Mucosa of gallbladder (tissue), 1 donor: ENCODE measurements around the gene AGR2. TPM values are rescaled to one million over a fixed set of nuclear protein-coding genes. Genes with fewer than 3 reads are reported as not detected.
A peak's percentile ranks its signal among the peaks of the same experiment; 100 is the strongest.

Experiments used
- DNase-seq: peaks from one replicate; pipeline ENCODE4 v3.0.0-alpha.2; 2020; ENCODE audit warnings: low spot score
- total RNA-seq: library from RNA; stranded (reverse); gene quantifications from one replicate; pipeline ENCODE4 v1.2.1, GENCODE V29; 2021
- donor health status: DM: no; HTN: no; CAD: no.

Gene AGR2
- total RNA-seq, 1 donor from 2014 or later, result 979 TPM

DNA sequence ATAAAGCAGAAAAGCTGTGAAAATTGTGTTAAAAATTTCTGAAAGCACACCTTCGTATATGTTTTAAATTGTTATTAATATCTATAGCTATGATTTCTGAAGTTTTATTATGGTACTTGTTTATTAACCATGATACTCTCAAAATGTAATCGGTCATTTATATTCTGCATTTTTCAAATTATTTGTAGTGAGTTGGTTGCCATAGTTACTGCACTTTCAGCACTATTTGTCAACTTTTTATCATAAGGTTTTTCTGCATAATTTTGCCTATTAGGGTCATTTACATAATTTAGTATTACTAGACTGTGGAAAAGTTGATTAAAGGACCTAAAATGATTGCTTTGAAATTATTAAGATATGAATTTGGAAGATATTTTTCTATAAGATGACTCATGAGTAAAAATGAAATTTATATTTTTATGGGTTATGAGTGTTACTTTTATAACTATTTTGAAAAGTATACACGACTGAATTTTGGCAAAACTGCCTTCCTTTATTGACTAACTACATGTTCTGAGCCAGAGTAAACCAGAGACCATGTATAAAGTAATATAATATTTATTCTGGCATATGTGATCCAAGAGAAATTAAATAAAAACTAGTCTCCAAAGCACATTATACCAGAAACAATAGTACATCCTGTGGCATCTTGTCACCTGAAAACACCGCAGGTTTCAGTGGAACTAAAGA, 7.9 kb upstream of the AGR2 start:
- DNase-seq, result no peak

DNA sequence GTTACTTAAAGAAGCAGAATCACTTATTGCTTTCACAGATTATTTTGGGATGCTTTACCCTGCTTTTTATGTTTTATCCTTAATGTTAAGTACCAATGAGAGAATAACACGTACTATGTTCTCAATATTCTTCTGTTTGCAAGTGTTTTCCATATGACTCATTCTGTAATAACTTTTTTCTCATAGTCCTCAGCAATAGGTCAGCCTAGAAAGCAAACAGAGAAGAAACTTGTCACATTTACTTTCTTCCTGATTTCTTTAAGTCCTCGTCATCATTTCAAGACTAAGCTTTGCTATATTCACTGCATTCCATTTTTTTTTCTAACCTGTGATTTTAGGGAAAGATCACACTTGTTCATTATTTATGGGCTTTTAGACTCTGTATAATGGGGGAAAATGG, 6.8 kb upstream of the AGR2 start:
- DNase-seq, result no peak

DNA sequence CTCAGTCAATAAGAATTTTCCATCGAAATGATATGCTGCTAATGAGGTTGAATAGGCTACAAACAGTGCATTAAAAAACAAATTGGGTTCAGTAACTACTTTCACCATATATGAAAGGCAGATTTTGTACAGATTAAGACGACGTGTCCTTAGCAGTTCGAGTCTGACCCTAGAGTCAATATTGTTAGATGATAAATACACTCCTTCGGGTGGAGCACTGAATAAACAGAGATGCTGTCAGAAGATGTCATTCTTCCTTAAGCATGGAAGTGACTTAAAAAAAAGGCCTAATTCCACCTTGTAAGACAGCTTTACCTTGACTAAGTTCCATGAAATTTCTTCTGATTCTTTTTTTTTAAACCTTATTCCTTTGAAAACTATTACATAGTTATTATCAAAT, 5.8 kb upstream of the AGR2 start:
- no peak for DNase-seq

DNA sequence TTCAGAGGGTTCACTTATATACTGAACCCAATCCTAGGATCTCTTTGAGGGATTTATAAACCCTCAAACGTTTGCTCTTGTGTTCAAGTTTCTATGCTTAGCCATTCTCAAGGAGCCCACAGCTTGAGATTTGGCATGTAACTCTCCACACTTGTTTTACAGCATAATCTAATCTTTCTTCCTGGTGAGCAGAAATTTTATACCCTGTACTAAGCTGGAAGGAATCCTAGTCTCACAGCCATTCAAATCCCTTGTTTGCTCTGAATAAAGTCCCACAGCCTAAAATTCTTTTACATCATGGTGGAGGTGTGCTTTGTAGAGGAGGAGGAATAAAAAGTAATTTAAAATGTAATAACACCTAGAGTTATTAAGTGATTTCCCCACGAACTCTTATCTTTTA, 5.3 kb upstream of the AGR2 start:
- no peak for DNase-seq

DNA sequence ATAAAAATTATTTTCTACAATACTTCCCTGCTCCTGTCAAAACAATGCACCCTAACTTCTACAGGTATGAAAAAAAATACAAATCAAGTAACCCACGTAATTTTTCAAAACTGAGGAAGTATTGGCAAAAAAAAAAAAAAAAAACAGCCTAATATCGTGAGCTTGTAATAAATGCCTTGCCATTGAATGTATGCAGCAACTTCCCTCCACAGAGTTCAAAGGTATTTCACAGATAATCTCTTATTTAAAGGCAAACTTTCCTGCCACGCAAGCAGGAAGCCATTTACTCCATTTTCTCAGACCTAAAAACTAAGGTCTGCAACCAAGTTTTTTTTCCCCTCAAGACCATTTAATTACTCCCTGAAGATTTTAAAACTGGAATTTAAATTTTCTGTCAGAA, 642 bp upstream of the AGR2 start:
- no peak for DNase-seq

DNA sequence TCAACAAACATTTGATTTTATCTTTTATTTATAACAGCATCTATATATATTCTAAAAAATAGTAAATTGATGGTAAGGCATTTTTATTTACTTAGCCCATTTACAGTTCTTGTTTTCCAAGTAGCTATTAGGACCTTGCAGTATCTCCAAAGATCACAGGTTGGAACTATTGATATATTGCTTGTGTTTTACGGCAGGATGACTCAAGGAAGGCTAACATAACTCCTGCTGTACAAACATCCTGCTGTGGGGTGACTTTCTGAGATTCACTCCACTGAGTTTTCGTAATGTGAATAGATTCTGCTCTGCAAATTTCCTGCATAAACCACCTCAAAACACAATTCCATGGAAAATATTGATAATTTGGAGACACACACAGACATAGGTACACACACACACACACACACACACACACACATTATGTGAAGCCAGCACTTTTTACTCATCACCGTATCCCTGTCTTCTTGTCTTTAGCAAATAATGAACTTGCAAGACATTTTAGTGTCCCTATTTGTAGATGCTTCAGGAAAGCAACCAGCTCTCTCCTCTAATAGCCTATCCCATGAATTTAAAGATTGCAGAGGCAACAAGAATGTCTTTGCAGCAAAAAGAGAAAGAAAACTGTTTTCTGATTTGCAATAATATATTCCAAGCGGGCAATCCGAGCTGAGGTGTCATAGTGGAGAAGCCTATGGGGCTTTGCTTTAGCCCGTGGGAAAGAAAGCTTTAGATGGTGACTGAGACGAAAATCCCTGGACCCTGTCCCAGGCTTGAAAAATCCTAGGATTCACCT, 722 bp downstream of the AGR2 start:
- no peak for DNase-seq

DNA sequence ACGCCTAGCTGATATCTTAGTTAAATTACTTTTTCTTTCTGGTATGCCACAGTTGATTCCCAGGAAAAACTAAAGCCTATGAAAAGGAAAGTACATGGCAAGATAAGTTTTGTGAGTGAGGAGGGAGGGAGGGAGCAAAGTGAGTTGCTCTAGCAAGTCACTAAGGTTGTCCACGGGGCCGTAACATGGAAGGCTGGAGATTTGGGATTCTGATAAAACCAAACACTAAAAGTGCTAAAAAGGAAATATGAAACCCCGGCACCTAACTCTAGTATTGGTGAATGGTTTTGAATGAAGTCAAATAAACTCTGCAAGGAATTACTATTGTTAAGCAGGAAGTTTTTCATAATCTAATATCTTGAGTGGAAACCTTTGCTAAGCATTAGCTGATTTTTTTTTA, 1.7 kb downstream of the AGR2 start:
- no peak for DNase-seq

DNA sequence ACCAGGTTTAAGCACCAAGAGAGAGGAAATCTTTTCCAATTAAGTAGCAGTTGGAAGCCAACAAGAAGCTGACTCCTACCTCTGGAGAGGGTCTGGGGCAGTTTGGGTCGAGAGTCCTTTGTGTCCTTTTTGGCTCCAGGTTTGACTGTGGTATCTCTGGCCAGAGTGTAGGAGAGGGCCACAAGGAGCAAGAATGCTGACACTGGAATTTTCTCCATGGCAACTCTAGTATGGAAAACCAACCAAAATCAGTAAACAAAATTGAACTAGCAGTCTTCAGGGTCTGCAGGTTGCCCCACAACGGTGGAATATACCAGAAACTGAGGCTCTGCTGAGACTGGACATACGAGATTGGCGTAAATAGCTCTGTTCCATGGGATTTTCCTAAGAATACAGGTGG, 3.2 kb downstream of the AGR2 start:
- no peak for DNase-seq

DNA sequence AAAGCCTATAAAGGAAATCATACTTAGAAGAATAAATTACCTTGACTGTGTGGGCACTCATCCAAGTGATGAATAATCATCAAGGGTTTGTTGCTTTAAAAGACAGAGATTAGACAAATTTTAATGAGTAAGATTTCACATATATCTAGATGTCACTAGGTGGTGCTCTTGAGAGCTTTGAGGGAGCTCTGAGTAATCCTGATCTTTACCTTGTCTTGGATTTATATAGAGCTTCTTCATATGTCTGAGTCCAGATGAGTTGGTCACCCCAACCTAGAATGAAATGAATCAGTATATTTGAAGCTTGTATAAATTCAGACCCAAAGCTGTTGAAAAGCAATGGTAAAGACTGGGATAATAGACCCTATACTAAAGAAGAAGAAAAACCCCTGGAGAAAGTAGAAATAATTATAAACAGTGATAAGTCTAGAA, 3.7 kb downstream of the AGR2 start:
- DNase-seq, result no peak

DNA sequence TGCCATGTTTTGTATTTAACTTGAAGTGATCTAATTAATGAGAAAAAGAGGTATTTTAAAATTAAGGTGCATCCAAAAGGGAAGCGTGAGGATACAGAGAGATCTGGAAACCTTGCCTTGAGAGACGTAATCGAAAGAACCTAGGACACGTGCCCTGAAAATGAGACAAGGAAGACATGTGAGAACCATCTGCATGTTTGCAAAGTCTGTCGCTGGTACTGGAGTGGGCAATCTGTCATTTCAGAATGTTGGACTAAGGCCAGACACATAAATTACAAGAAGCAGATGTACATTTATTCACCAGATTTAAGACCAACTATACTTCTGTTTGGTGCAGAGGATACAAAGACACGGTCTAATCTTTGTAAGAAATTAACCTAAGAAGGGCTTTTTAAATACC, 9.2 kb downstream of the AGR2 start:
- no peak for DNase-seq

DNA sequence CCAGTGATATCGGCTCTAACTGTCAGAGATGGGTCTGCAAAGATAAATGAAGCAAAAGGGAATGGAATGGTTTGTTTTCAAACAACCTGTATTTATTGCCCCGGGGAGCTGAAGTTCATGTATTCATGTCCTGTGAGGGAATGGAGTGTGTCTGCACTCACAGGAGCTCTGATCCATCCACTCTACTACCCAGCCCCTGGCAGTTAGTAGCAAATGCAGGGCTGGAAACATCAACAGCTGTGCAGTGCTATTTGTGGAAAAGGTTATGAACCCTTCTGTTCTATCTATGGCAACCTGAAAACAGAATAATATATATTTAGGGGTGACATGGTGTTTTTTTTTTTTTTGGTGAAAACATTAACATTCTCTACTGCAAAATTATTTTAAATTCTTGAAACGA, 9.8 kb downstream of the AGR2 start:
- no peak for DNase-seq

DNA sequence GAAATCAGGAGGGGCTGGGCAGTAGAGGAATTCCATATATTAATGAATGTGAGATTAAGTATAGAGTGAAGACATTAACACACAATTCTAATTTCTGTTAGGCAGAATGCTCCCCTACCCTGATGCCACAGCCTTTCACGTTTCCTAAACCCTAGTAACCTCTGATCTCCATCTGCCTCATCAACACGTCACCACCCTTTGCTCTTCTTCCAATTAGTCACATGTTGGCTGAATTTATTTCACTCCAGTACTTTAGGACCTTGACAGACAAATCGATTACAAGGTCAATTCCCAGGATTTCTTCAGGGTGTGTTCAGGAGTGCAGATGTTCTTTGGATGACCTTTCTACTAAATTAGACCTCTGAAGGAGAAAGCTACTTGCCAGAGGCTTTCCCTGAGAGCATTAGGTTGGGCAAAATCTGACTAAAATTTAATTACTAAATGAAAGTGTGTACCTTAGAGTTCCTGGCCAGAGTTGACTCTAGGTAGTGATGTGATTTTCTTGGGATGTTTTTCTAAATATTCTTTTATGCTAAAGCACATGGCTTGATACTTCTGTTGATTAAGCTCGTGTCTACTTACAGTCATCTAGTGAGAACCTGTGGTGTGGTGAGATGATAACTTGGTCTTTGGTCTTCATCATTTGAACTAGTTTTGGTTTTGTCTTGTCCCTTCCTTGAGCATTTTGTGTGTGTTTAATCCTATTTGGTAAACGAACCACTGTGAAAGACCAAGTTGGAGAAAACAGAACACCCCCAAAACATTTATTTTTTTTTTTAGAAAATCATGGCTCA, 12.7 kb downstream of the AGR2 start:
- peak; percentile 41 for DNase-seq

DNA sequence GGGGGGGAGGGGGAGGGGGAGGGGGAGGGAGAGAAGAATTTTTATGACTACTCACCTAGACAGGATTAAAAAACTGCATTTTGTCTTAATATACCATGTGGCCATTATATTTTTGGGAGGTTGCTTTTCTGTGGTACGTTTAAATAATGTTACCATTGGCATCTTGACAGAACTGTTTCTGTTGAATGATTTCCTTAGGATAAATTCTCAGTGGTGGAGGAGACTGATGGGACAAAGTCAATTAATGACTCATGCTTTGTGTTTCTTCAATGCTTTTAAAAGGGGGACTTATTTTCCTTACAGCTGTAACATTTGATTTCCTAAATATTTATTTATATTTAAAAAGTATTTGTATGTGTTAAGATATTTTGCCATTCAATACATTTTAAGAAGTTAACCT, 13.7 kb downstream of the AGR2 start:
- no peak for DNase-seq

DNA sequence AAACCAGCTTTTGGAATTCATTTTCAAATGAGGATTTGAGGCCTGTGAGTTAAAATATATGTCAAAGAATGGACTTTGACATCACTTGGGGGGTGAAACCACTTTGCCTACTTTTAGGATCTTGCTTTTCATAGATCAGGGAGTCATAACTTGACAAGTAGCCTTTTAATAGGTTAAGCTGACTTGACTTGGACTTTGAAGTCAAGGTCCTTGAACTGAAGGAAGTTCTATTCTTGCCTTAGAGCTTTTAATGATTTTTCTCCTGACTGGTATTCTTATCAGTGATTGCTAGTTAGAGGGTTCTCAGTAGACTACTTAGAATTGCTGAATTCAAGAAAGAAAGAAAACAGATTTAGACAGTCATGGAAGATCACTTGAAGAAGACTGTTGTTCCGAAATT, 17.7 kb downstream of the AGR2 start:
- DNase-seq, result no peak

DNA sequence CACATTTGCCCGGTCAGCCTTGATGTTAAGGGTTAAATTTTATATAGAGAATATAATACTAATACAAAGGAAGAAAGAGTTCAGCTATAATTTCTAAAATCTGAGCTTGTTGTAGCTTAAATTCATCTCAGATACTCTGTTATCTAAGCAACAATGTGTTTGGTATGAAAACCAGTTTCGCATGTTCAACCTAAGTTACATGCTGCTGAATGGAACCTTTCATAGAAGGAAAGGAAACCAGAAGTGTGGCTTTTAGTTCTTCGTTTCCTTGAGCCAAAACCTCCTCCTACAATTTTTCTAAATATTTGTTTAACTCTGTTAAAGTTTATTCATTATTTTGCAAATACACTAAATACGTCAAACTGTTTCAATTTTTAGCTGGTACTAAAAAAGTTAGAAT, 18.5 kb downstream of the AGR2 start:
- no peak for DNase-seq

DNA sequence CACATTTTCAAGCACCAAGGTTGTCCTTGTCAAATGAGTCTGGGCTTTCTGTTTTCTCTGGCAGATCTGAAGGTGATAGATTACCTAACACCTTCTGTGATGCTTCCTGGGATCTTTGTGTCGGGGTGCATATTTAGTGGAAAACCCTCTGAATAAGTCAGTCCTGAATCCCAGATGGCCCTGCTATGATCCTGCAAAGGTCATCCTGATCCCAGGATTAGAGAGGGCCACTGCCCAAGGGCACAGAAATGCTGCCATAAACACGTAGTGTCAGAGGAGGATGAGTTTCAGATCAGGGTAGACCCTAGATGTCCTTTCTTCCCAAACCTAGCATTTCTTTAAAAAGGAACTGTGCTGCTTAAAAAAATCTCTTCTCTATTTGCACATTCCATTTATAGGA, 19.0 kb downstream of the AGR2 start:
- no peak for DNase-seq

DNA sequence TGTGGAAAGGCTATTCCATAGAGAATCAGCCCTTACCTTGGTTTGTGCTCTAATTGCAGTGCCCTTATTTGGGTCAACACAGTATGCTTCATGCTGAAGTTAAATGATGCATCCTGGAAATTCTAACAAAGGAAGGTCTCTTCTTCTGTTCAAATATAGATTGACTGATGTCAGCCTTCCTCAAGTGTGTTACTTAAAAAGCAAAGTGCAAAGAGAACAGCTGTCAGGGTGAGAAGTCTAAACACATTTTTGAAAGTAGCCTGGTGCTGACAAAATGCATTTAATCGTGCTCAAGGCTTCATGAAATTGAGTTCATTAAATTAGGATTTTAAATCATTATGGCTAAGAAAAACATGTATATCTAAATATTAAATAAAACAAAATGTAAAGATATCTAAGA, 19.5 kb downstream of the AGR2 start:
- DNase-seq, result no peak

DNA sequence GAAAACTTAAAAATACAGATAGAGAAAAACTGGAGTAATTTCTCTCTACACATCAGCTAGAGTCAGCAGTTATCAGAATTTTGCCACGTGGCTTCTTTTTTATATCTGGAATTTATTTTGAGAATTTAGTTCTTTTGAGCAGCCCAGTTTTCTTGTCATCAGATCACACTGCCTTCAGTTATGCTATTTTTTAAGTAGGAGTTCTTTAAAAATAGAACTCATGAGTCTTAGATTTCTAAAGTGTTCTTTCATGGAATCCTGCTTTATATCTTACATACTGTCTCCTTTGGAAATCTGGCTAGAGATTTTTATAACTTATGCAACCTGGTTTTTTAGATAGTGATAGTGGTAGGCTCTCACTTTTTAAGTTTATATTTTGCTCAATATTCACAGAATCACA, 24.2 kb downstream of the AGR2 start:
- DNase-seq, result no peak

DNA sequence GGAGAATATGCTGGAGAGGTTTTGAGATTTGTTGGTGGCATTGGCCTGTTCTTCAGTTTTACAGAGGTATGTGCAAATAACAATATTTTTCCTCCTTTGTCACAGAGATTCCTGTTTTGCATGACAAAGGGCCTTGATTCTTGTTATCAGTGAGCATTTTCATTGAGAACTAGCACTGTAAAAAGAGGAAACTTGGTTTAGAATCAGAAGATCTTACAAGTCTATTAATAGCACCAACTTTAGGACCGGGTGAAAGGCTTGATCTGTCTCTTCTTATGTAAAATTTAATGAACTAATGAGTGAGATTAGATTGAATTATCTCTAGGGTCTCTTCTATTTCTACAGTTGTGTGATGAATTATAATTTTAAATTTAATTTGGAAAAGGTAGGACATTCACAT, 25.7 kb downstream of the AGR2 start:
- DNase-seq, result no peak

DNA sequence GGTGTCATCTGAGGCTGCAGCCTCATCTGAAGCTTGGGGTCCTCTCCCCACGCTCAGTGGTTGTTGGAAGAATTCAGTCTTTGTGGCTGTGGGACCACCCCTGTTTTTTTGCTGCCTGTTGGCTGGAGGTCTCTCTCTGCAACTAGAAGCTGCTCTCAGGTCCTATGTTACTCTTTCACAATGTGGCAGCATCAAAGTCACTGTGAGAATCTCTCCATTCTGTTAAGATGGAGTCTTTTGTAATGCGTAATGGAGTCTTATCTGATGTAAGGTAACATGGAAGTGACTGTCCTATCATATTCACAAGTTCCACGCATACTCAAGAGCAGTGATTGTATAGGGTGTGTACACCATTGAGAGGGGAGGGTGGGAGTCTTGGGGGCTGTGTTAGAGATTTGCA, 26.3 kb downstream of the AGR2 start:
- DNase-seq, result no peak

DNA sequence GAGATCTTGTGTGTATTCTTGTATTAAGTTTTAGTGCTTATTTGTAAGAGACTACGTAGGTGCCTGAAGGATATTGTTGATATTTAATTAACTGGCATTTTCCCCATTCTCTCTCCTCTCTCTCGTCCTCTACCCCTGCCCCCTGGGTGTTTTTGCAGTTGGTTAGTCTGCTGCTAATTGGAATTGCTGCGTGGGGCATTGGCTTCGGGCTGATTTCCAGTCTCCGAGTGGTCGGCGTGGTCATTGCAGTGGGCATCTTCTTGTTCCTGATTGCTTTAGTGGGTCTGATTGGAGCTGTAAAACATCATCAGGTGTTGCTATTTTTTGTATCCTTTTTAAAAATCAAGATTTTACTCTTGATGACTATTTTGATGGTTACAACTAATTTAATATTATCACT, 28.7 kb downstream of the AGR2 start:
- no peak for DNase-seq

DNA sequence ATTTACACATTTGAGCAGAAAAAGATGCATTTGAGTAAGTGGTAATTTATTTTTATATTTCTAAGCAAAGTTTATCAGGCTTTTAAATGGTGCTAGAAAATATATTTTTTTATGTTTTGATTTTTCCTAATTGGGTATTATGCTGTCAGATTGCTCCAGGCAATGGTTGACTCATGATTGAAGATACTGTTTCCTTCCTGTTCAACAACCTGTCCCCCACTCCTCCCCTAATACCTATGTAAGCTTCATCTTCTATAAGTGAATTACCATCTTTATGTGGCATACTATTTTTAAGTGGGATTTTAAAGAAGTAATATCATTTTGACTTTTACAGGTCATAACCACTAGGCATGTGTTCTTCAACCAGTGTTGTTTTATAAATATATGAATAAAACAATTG, 29.8 kb downstream of the AGR2 start:
- DNase-seq, result no peak

DNA sequence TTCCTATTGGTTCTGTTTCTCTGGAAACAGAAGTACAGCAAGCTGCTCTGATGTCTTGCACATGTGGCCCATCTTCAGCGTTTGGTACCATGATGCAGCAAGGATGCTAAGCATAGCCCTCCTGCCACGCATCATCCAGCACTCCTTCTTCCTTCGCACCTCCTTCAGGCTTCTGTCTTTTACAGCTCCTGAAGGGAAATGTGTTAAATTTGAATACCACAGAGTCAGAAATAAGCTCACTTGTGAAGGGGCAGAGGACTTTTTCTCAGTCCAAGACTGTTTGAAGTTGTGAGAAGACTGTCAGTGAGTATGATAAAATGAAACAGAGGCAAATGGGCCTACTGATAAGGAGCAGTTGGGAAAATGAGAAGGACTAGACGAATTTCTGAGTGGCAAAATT, 30.5 kb downstream of the AGR2 start:
- no peak for DNase-seq
